Endothelial cell (in vitro differentiated cells): ENCODE data around the gene DEFB124. TPM values are rescaled to one million over a fixed set of nuclear protein-coding genes. Genes with fewer than 3 reads are reported as not detected.
"Not testable (repeated sequence)": the region's sequence is repeated elsewhere in the genome, so short reads cannot be mapped to it uniquely, and the experiment has no call there.

Experiments used
- DNase-seq: peaks from one replicate; pipeline ENCODE4 v3.0.0; 2021; ENCODE audit warnings: low spot score
- H3K27ac Mint-ChIP-seq: one replicate; pipeline ENCODE4 v1.8.0; 2021; ENCODE audit warnings: mixed read lengths, inconsistent platforms; ENCODE audit not compliant: unreplicated experiment
- H3K27me3 Mint-ChIP-seq: one replicate; pipeline ENCODE4 v1.8.0; 2021; ENCODE audit warnings: mild to moderate bottlenecking, moderate library complexity, mixed read lengths, inconsistent platforms; ENCODE audit not compliant: unreplicated experiment
- H3K36me3 Mint-ChIP-seq: one replicate; pipeline ENCODE4 v1.8.0; 2021; ENCODE audit warnings: mild to moderate bottlenecking, low read depth, mixed read lengths, inconsistent platforms; ENCODE audit not compliant: unreplicated experiment
- H3K4me1 Mint-ChIP-seq: one replicate; pipeline ENCODE4 v1.8.0; 2021; ENCODE audit warnings: mild to moderate bottlenecking, mixed read lengths, inconsistent platforms; ENCODE audit not compliant: unreplicated experiment
- H3K4me3 Mint-ChIP-seq: one replicate; pipeline ENCODE4 v1.8.0; 2021; ENCODE audit warnings: mild to moderate bottlenecking, mixed read lengths, inconsistent platforms; ENCODE audit not compliant: unreplicated experiment
- H3K9me3 Mint-ChIP-seq: one replicate; pipeline ENCODE4 v1.8.0; 2021; ENCODE audit warnings: mixed read lengths, inconsistent platforms; ENCODE audit not compliant: unreplicated experiment
- total RNA-seq: library from RNA; stranded (reverse); fragmentation: NEBNext Ultra II Directional; extraction: Animal tissue kit (Norgen Biotek cat#: 25700); gene quantifications from one replicate; pipeline ENCODE4 v1.2.1, GENCODE V29; 2021; ENCODE audit not compliant: unreplicated experiment
- TF ChIP-seq, protein P1 (sequence below): fragments of 200-600 bp; sonication (generic); IDR thresholded peaks from one replicate; pipeline ENCODE4 v1.5.0; 2021; ENCODE audit warnings: antibody characterized with exemption; ENCODE audit not compliant: unreplicated experiment

DEFB124 gene
- total RNA-seq, 1 donor from 2014 or later = not detected

DNA sequence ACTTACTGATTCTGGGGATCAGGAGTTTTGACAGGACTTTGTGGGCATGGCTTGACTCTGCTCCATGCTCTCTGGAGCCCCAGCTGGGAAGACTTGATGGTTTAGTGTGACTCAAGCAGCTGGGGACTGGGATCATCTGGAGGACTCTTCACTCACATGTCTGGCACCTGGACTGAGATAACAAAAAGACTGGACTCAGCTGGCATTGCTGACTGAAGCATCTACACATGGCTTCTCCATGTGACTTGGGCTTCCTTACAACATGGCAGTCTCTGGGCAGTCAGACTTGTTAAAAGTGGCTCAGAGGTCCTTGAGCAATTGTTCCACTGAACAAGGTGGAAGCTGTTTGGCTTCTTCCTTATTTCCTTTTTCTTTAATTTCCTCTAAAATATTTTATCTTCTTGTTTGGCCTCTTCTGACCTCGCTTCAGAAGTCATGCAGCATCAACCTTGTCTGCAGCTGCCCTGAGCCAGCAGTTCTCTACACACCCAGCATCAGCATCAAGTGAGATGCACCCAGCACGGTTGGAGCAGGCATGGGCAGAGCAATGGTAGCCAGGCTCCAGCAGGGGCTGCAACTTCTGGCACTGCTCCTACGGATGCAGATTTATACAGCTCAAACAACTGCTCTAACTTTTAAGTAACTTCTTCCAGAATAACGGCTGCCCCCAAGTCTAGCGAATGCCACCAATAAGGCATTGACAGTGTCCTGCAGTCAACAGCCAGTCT, 33.8 kb upstream of the DEFB124 start:
- no peak for DNase-seq
- no peaks in the 10 kb centered on the region for H3K9me3 Mint-ChIP-seq
- no peaks in the 10 kb centered on the region for H3K36me3 Mint-ChIP-seq

DNA sequence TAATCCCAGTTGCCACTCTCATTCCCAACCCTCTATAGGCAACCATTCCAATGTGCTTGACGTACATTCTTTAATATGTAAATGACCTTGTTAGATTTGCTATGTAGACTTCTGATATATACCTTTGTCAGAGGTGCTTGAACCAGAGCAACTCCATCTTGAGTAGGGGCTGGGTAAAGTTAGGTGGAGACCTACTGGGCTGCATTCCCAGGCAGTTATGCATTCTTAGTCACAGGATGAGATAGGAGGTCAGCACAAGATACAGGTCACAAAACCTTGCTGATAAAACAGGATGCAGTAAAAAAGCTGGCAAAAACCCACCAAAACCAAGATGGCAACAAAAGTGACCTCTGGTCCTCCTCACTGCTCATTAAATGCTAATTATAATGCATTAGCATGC, 31.0 kb upstream of the DEFB124 start:
- H3K4me3 Mint-ChIP-seq = no peak overlapping the region
- H3K36me3 Mint-ChIP-seq = no peaks in the 10 kb centered on the region
- peaks cover 5% of the 10 kb centered on the region for H3K27me3 Mint-ChIP-seq
- H3K4me1 Mint-ChIP-seq = no peaks in the 10 kb centered on the region
- DNase-seq = no peak
- TF ChIP-seq, protein P1, sequence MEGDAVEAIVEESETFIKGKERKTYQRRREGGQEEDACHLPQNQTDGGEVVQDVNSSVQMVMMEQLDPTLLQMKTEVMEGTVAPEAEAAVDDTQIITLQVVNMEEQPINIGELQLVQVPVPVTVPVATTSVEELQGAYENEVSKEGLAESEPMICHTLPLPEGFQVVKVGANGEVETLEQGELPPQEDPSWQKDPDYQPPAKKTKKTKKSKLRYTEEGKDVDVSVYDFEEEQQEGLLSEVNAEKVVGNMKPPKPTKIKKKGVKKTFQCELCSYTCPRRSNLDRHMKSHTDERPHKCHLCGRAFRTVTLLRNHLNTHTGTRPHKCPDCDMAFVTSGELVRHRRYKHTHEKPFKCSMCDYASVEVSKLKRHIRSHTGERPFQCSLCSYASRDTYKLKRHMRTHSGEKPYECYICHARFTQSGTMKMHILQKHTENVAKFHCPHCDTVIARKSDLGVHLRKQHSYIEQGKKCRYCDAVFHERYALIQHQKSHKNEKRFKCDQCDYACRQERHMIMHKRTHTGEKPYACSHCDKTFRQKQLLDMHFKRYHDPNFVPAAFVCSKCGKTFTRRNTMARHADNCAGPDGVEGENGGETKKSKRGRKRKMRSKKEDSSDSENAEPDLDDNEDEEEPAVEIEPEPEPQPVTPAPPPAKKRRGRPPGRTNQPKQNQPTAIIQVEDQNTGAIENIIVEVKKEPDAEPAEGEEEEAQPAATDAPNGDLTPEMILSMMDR = no peak
- no peak overlapping the region for H3K27ac Mint-ChIP-seq
- H3K9me3 Mint-ChIP-seq = no peaks in the 10 kb centered on the region

More for the DNA sequence above, 33.8 kb upstream of the DEFB124 start:
- no peak overlapping the region for H3K27ac Mint-ChIP-seq
- H3K4me1 Mint-ChIP-seq = no peaks in the 10 kb centered on the region
- TF ChIP-seq, protein P1 = no peak
- no peak overlapping the region for H3K4me3 Mint-ChIP-seq
- peaks cover 2% of the 10 kb centered on the region for H3K27me3 Mint-ChIP-seq

DNA sequence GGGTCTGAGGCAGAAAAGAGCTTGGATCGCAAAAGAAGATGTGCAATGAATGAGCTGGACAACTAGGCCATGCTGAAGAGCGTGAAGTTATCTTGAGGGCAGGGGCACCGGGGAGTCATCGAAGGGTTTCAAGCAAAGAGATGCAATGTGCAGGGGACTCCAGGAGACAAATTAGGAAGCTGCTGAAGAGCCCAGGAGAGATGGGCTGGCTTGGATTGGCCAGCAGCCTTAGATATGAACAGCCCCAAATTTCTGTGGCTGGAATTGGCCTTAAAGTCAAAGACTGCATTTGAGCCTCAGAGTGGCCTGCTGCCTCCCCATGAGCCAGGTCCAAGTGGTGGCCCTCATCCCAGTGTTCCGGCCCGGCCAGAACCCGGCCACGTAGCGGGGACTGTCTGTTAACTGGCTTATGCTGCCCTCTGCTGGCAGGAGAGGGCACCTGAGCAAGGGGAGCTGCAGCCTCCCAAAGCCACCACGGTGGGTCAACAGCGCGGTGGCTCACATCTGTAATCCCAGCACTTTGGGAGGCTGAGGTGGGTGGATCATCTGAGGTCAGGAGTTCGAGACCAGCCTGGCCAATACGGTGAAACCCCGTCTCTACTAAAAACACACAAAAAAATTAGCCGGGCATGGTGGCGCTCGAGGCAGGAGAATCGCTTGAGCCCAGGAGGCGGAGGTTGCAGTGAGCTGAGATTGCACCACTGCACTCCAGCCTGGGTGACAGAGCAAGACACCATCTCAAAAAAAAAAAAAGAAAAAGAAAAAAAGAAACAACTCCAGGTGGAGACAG, 28.2 kb upstream of the DEFB124 start:
- not testable (repeated sequence) for H3K27ac Mint-ChIP-seq, H3K4me1 Mint-ChIP-seq, H3K9me3 Mint-ChIP-seq, H3K4me3 Mint-ChIP-seq, H3K27me3 Mint-ChIP-seq, H3K36me3 Mint-ChIP-seq
- TF ChIP-seq, protein P1 = peak; percentile 72
- DNase-seq = peak; percentile 91

DNA sequence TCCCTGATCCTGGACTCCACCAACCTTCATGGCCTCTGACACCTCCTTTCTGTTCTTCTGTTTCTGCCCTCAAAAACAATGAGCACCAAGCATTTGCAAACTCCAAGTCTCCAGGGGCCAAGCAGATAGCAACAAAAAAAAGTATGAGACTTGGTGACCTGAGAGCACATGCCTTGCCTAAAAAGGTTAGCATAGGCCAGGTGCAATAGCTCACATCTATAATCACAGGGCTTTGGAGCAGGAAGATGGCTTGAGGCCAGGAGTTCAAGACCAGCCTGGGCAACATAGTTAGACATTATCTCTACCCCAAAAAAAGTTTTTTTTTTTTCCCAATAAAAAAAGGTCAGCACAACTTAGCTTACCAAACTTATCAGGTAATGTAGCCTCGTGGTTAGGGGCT, 25.6 kb upstream of the DEFB124 start:
- Mint-ChIP-seq H3K4me1 (no peaks in the 10 kb centered on the region), H3K27ac (no peak overlapping the region), H3K4me3 (no peak overlapping the region), H3K36me3 (no peaks in the 10 kb centered on the region), H3K9me3 (no peaks in the 10 kb centered on the region), H3K27me3 (peaks cover 6% of the 10 kb centered on the region)
- TF ChIP-seq, protein P1 = no peak
- no peak for DNase-seq
